Colonic mucosa (tissue), 4 donors: ENCODE results near the gene RNF166. TPM values are rescaled to one million over a fixed set of nuclear protein-coding genes. Genes with fewer than 3 reads are reported as not detected.

ENCODE experiments used
- DNase-seq: peaks from one replicate; pipeline ENCODE4 v3.0.0-alpha.2; 2020
- H3K27ac ChIP-seq: fragments of 200-600 bp; one replicate; pipeline ENCODE4 v1.8.0; 2021
- H3K27me3 ChIP-seq: fragments of 200-600 bp; one replicate; pipeline ENCODE4 v1.8.0; 2021
- H3K36me3 ChIP-seq: fragments of 200-600 bp; one replicate; pipeline ENCODE4 v1.8.0; 2021
- H3K4me1 ChIP-seq: fragments of 200-600 bp; one replicate; pipeline ENCODE4 v1.8.0; 2021; ENCODE audit warnings: mild to moderate bottlenecking
- H3K4me3 ChIP-seq: fragments of 200-600 bp; one replicate; pipeline ENCODE4 v1.8.0; 2021
- H3K9ac ChIP-seq, 2 donors: one replicate each; pipeline ENCODE4 v1.7.0; 2013; ENCODE audit warnings: control low read depth in 2 of 2, low read depth in 2 of 2, low read length in 2 of 2
- H3K9me3 ChIP-seq: fragments of 200-600 bp; one replicate; pipeline ENCODE4 v1.8.0; 2021
- CTCF ChIP-seq: fragments of 200-600 bp; IDR thresholded peaks from one replicate; pipeline ENCODE4 v1.8.0; 2022; ENCODE audit warnings: antibody characterized with exemption, mild to moderate bottlenecking
- intact Hi-C: fragments of 100-400 bp; cut with DNase I; formaldehyde crosslinking; loops from one replicate; pipeline ENCODE4 v1.14.1; 2022
- total RNA-seq, 2 donors: library from RNA; stranded (reverse); fragmentation: NEBNext Ultra II Directional in 1 of 2; extraction: Animal tissue kit (Norgen Biotek cat#: 25700) in 1 of 2; gene quantifications; one replicate each; pipeline ENCODE4 v1.2.1, GENCODE V29; 2021
- donor health status: healthy.
- donor health status: DM: no; HTN: no; CAD: no.
- donor health status: DM: no; HTN: no; CAD: no.

The RNF166 gene
- total RNA-seq, 2 donors from 2014 or later = 9.2 to 9.3 TPM

GRCh38 chr16:88721236-88721635 is 15.0 kb upstream of the RNF166 start:
- no peak overlapping the region for H3K27ac ChIP-seq

DNA sequence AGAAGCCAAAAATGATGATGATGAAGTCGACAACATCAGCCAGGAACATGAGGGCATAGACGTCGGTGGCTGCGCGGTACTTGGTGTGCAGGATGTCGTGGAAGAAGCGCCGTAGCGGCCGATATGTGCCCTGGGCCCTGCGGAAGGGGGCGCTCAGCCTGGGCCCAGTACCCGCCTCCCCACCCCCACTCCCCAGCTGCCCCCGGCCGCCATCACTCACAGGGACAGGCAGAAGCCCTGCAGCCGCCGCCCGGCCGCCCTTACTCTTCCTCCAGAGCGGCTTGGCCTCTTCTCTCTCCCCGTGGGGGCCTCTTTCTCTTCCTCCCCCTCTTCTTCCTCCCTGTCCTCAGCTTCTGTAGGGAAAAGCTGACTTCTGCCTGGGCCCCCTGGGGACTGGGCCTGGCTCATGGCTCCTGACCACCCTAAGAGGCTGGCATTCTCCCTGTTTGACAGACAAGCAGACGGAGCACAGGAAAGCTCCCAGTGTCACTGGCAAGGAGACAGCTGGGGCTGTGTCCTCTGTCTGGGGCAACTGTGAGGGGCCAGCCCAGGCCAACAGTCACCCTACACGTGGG is 14.3 kb upstream of the RNF166 start:
- Histone ChIP-seq H3K4me3 (no peak overlapping the region), H3K9me3 (no peaks in the 10 kb centered on the region), H3K36me3 (peaks cover 31% of the 10 kb centered on the region), H3K27me3 (no peaks in the 10 kb centered on the region), H3K4me1 (no peaks in the 10 kb centered on the region), H3K27ac (no peak overlapping the region), H3K9ac (no peak overlapping the region)
- intact Hi-C loops = no loop called here
- no peak for DNase-seq
- no peak for TF ChIP-seq CTCF

More at GRCh38 chr16:88721236-88721635, 15.0 kb upstream of the RNF166 start:
- no peak overlapping the region for H3K9ac ChIP-seq
- H3K4me3 ChIP-seq = no peak overlapping the region
- no peaks in the 10 kb centered on the region for H3K9me3 ChIP-seq
- H3K27me3 ChIP-seq = no peaks in the 10 kb centered on the region
- intact Hi-C loops = no loop called here
- TF ChIP-seq CTCF = no peak
- peaks cover 38% of the 10 kb centered on the region for H3K36me3 ChIP-seq
- no peak for DNase-seq
- no peaks in the 10 kb centered on the region for H3K4me1 ChIP-seq

DNA sequence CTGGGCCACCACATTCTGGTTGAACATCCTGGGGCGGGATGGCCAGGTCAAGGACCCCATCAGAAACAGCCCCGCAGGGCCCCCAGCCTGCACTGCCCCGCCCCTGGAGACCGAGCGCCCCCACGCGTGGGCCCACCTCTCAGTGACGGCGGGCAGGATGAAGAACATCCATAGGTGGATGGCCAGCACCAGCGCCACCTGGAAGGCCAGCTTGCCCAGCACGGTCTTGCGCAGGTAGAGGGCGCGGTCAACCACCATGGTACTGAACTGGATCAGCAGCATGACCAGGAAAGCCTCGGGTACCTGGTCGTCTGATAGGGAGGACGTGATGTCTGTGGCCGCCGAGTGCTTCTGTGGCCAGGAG is 13.7 kb upstream of the RNF166 start:
- H3K4me3 ChIP-seq = no peak overlapping the region
- H3K36me3 ChIP-seq = peaks cover 31% of the 10 kb centered on the region
- intact Hi-C loops = no loop called here
- no peak for TF ChIP-seq CTCF
- DNase-seq = no peak
- no peak overlapping the region for H3K27ac ChIP-seq
- H3K27me3 ChIP-seq = no peaks in the 10 kb centered on the region
- no peaks in the 10 kb centered on the region for H3K9me3 ChIP-seq
- H3K4me1 ChIP-seq = no peaks in the 10 kb centered on the region
- no peak overlapping the region for H3K9ac ChIP-seq

DNA sequence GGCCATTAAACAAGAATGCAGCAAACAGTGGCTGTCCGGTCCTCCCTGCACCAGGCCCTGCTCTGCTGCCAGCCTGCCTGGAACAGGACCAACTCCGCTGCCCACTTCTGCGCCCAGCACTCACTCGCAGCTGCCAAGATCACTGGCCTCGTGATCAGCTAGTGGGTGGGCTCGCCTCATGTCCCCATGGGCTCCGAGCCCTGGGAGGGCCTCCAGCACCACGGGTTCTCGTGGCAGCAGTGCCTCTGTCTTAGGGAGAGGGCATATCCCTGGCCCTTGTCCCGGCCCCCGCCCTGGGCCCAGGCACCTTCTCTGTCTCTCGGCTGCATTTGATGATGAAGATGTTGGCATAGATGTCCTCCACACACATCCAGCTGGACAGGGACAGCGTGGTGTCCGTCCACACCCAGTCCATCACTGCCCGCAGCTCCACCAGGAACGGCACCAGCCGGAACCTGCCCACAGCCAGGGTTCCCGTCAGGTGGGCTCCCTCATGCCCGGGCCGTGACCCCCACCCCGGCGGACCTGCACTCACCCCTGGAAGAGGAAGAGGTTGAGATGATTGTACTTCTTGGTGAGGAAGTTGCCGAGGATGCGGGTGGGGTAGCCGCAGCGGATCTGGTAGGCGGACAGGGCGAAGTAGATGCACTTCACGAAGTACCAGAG is 13.2 kb upstream of the RNF166 start:
- Histone ChIP-seq H3K36me3 (peaks cover 33% of the 10 kb centered on the region), H3K27me3 (no peaks in the 10 kb centered on the region), H3K4me3 (no peak overlapping the region), H3K9ac (no peak overlapping the region), H3K9me3 (no peaks in the 10 kb centered on the region), H3K27ac (no peak overlapping the region), H3K4me1 (no peaks in the 10 kb centered on the region)
- DNase-seq = no peak
- TF ChIP-seq CTCF = no peak
- intact Hi-C loops = no loop called here

GRCh38 chr16:88718178-88718577 is 12.0 kb upstream of the RNF166 start:
- H3K27ac ChIP-seq = no peak overlapping the region
- H3K9ac ChIP-seq = no peak overlapping the region
- no peaks in the 10 kb centered on the region for H3K9me3 ChIP-seq
- intact Hi-C loops = no loop called here
- no peak for DNase-seq
- H3K27me3 ChIP-seq = no peaks in the 10 kb centered on the region
- H3K4me3 ChIP-seq = no peak overlapping the region
- TF ChIP-seq CTCF = no peak
- no peaks in the 10 kb centered on the region for H3K4me1 ChIP-seq
- H3K36me3 ChIP-seq = peaks cover 27% of the 10 kb centered on the region
